ENCODE results near the gene MPO. TPM values are rescaled to one million over a fixed set of nuclear protein-coding genes. Genes with fewer than 3 reads are reported as not detected.

Gene MPO
- total RNA-seq, 4 donors from 2014 or later: not detected

DNA sequence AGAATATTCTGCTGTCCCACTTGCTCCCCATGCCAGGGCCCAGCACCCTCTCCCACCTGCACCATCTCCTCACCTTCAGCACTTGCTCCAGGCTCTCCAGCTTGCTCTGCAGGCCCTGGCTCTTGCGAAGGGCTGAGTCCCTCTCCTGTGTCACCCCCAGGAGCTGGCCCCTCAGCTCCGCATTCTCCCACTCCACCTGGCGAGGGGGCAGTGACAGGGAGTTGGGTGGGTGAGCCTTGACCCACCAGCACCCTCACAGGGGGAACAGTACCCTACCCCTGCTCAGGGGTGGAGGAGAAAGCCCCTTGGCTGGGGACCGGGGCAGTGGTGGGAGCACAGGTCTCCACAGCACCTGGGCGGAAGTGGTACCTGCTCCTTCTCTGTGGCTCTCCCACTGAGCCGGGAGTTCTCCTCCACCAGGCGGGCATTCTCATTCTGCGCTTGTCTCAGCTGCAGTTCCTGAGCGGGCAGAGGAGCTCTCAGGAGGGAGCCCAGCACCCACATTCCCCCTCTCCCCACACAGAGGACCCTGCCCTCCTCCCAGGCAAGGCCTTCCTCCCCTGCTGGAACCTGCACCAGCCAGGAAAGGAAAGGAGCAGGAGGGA is 41.9 kb upstream of the MPO start:
- Histone ChIP-seq H3K4me1 (peaks cover 0 to 21% (median 2%) of the 10 kb centered on the region in 4 donors), H3K27ac (no peak overlapping the region), H3K36me3 (peaks cover 0 to 25% (median 0%) of the 10 kb centered on the region in 3 donors), H3K27me3 (peaks cover 0 to 11% of the 10 kb centered on the region in 2 donors), H3K9me3 (no peaks in the 10 kb centered on the region), H3K4me3 (no peak overlapping the region)
- TF ChIP-seq EP300 (IDR thresholded peaks at IDR 0.05): no peak
- TF ChIP-seq POLR2A (IDR thresholded peaks at IDR 0.05): no peak
- WGBS, 2 donors: 98 to 100% methylated on average over 9 of the region's 9 CpGs
- no peak for DNase-seq (ENCODE audit: low spot score in 2 of 2)

DNA sequence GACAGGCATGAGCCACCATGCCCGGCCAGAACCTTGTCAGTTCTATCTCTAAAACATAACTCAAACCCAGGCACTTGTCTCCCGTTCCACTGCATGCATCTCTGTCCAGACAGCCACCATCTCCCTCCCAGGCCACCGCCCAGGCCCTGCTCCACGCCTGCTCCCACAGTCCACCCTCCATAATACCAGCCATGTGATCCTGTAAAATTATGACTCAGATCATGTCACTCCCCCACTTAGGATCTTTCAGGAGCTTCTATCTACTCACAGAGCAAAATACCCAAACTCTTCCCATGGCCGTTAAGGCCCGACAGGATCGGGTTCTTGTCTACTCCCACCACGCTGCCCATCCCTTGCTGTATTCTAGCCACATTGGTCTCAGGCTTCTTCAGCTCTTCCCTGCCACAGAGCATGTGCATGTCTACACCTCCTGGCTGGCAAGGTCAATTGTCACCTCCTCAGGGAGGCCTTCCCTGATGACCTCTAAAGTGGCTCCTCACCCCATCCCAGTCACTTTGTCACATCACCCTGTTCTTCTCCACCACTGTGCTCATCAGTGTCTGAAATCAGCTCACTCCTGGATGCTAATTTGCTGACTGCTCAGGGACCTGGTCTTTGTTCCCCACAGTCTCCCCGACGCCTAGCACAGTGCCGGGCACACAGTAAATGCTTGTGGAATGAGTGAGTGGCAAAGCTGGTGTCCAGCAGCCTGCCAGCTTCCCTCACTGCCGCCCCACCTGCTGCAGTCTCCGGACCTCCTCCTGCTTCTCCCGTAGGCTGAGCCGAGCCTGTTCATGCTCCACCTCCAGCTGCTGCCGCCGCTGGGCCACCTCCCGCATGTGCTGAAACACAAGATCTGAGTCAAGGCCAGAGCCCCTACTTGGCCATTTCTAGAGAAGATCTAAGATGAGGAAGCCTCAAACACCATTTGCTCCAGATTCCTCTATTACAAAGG is 41.1 kb upstream of the MPO start:
- peaks cover 0 to 25% (median 0%) of the 10 kb centered on the region in 3 donors for H3K36me3 ChIP-seq
- no peak for TF ChIP-seq POLR2A (IDR thresholded peaks at IDR 0.05)
- no peak for TF ChIP-seq EP300 (IDR thresholded peaks at IDR 0.05)
- TF ChIP-seq, protein P1, sequence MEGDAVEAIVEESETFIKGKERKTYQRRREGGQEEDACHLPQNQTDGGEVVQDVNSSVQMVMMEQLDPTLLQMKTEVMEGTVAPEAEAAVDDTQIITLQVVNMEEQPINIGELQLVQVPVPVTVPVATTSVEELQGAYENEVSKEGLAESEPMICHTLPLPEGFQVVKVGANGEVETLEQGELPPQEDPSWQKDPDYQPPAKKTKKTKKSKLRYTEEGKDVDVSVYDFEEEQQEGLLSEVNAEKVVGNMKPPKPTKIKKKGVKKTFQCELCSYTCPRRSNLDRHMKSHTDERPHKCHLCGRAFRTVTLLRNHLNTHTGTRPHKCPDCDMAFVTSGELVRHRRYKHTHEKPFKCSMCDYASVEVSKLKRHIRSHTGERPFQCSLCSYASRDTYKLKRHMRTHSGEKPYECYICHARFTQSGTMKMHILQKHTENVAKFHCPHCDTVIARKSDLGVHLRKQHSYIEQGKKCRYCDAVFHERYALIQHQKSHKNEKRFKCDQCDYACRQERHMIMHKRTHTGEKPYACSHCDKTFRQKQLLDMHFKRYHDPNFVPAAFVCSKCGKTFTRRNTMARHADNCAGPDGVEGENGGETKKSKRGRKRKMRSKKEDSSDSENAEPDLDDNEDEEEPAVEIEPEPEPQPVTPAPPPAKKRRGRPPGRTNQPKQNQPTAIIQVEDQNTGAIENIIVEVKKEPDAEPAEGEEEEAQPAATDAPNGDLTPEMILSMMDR (IDR thresholded peaks at IDR 0.05): no peak
- H3K4me1 ChIP-seq: peaks cover 0 to 21% (median 2%) of the 10 kb centered on the region in 4 donors
- no peaks in the 10 kb centered on the region for H3K9me3 ChIP-seq
- no peak for DNase-seq (ENCODE audit: low spot score in 2 of 2)
- peaks cover 0 to 8% of the 10 kb centered on the region in 2 donors for H3K27me3 ChIP-seq
- 86 to 90% methylated on average over 18 of the region's 18 CpGs for WGBS, 2 donors
- H3K27ac ChIP-seq: no peak overlapping the region
- H3K4me3 ChIP-seq: no peak overlapping the region

DNA sequence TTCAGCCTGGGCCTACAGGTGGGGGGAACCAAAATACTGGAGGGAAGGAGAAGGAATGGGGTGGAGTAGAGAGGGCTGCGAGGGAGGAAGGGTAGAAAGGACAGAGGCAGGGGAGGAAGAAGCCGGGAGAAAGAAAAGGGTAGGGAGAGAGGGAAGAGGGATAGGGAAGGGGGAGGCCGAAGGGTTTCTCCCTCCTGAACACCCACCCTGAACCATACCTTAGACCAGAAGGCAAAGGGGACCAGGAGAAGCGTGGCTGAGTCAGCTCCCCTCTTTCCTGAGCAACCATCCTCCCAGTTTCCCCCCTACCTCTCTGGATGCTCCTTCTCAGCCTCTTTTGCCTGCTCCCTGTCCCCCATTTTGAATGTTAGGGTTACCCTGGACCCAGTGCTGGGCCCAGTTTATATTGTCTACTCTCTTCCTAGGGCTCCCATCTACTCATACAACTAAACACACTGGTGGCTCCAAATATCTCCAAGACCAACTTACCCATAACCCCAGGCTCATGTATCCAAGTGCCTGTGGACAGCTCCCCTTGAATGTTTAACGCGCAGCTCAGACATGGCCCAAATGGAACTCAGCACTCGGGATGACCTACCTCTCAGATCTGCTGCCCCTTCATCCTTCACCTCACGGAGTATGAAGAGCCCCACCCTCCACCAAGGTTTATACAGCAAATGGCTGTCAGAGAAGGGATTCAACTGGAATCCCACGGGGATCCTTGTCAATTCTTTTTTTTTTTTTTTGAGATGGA is 40.0 kb upstream of the MPO start:
- Histone ChIP-seq H3K4me3 (no peak overlapping the region), H3K36me3 (peaks cover 0 to 25% (median 0%) of the 10 kb centered on the region in 3 donors), H3K9me3 (no peaks in the 10 kb centered on the region), H3K4me1 (peaks cover 0 to 21% (median 2%) of the 10 kb centered on the region in 4 donors), H3K27me3 (peaks cover 0 to 8% of the 10 kb centered on the region in 2 donors), H3K27ac (no peak overlapping the region)
- WGBS, 2 donors: 89 to 90% methylated on average over 9 of the region's 9 CpGs
- DNase-seq (ENCODE audit: low spot score in 2 of 2): no peak
- TF ChIP-seq EP300 (IDR thresholded peaks at IDR 0.05): no peak

DNA sequence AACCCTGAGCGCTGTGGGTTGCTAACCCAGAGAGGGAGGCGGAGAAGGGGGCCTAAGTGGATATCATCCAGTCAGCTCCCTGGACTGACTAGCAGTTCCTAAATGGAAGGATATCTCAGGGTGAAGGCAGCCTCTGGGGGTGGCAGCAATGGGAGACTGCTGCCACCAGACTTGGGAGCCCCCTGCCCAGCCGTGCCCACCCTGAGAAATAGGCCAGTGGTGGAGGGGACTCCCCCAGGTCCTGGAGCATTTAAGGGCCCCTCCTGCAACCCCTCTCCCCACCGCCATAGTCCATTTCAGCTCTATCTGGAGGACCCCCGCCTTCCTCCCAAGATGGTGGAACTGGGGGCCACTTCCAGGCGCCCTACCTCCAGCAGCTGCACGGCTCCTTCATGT is 39.4 kb upstream of the MPO start:
- DNase-seq (ENCODE audit: low spot score in 2 of 2): no peak
- TF ChIP-seq EP300 (IDR thresholded peaks at IDR 0.05) (no peak), POLR2A (IDR thresholded peaks at IDR 0.05) (no peak)
- TF ChIP-seq, protein P1 (IDR thresholded peaks at IDR 0.05): no peak
- Histone ChIP-seq H3K27ac (no peak overlapping the region), H3K4me3 (no peak overlapping the region), H3K9me3 (no peaks in the 10 kb centered on the region), H3K27me3 (peaks cover 0 to 3% of the 10 kb centered on the region in 2 donors), H3K4me1 (peaks cover 0 to 16% (median 1%) of the 10 kb centered on the region in 4 donors), H3K36me3 (peaks cover 0 to 29% (median 0%) of the 10 kb centered on the region in 3 donors)
- 94 to 96% methylated on average over 7 of the region's 7 CpGs for WGBS, 2 donors

DNA sequence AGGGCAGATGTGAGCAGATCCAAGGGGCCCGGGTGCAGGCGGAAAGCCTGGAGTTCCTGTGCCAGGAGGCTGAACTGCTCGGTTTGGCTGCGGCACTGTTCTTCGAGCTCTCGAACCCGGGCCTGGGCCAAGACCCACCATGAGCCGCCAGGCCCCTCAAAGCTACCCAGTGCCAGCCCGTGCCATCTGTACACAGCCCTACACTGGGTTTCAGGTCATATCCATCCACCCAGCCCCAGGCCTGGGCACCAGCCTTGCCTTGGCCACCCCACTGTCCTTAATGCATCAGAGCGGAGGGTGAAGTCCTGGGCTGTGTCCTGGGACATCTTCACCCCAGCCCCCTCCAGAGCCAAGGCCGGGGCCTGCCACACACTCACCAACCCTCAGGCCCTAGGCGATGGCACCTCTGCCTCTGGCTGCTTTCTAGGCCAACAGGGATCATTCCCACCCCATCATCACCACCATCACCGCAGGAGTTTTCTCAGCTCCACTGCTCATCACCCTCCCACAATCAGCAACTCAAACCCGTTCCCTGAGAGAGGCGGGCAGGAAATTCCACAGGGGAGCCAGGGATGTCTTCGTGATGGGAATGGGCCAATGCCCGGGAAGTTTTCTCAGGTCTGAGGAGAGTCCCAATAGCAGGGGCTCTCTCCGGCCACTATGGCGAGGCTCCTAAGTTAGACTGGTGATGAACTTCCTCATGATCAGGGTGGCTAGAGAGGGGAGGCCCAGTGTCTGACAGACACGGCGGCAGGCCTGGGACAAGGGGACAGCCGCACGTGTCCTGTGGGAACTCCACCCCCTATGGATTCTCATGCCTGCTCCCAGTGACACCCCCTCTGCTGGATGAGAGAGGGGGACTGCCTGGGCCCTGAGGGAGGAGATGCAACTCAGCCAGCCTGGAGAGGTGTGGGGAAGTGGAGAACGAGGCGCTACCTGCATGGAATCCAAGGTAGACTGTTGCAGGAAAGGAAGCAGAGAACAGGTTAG is 38.7 kb upstream of the MPO start:
- TF ChIP-seq POLR2A (IDR thresholded peaks at IDR 0.05) (no peak), EP300 (IDR thresholded peaks at IDR 0.05) (no peak)
- TF ChIP-seq, protein P1 (IDR thresholded peaks at IDR 0.05): no peak
- 82 to 84% methylated on average over 23 to 24 of the region's 25 CpGs for WGBS, 2 donors
- Histone ChIP-seq H3K27me3 (no peaks in the 10 kb centered on the region), H3K9me3 (no peaks in the 10 kb centered on the region), H3K4me1 (peaks cover 0 to 9% (median 0%) of the 10 kb centered on the region in 4 donors), H3K27ac (no peak overlapping the region), H3K4me3 (no peak overlapping the region), H3K36me3 (peaks cover 0 to 31% (median 0%) of the 10 kb centered on the region in 3 donors)
- no peak for DNase-seq (ENCODE audit: low spot score in 2 of 2)

Data from tibial nerve (tissue), 4 donors.